Breast epithelium (tissue), 4 donors: ENCODE results near the gene ZNF674. TPM values are rescaled to one million over a fixed set of nuclear protein-coding genes. Genes with fewer than 3 reads are reported as not detected.
A peak's percentile ranks its signal among the peaks of the same experiment; 100 is the strongest.

Source experiments
- DNase-seq, 2 donors: peaks; one replicate each; pipeline ENCODE4 v3.0.0-alpha.2; 2019; ENCODE audit warnings: low spot score in 2 of 2
- H3K27ac ChIP-seq, 2 donors: fragments of 200-600 bp; sonication (generic) in 1 of 2; one replicate each; pipeline ENCODE4 v1.5.1; 2016 to 2019; ENCODE audit warnings: mild to moderate bottlenecking in 1 of 2
- H3K27me3 ChIP-seq, 2 donors: fragments of 200-600 bp; sonication (generic) in 1 of 2; one replicate each; pipeline versions ENCODE4 v1.5.1 to v1.6.0; 2017 to 2019; ENCODE audit warnings: control low read depth in 1 of 2, mild to moderate bottlenecking in 1 of 2
- H3K36me3 ChIP-seq: fragments of 200-600 bp; one replicate; pipeline ENCODE4 v1.5.1; 2019
- H3K4me1 ChIP-seq, 2 donors: fragments of 200-600 bp; sonication (generic); one replicate each; pipeline ENCODE4 v1.5.1; 2016 to 2019; ENCODE audit warnings: control low read depth in 1 of 2
- H3K4me3 ChIP-seq, 3 donors: fragments of 200-600 bp; sonication (generic); 1 replicate in 2 of 3; 2 replicates in 1 of 3; pipeline ENCODE4 v1.5.1; 2016 to 2019; ENCODE audit warnings: mild to moderate bottlenecking in 3 of 3, moderate library complexity in 2 of 3
- H3K9me3 ChIP-seq, 2 donors: fragments of 200-600 bp; sonication (generic) in 1 of 2; one replicate each; pipeline ENCODE4 v1.5.1; 2016 to 2019; ENCODE audit warnings: control low read depth in 1 of 2
- POLR2A ChIP-seq: fragments of 450-650 bp; IDR thresholded peaks from one replicate; pipeline ENCODE4 v1.6.1; 2016; ENCODE audit warnings: antibody characterized with exemption, mild to moderate bottlenecking, moderate library complexity
- POLR2AphosphoS5 ChIP-seq, 3 donors: sonication (generic); formaldehyde crosslinking; IDR thresholded peaks; one replicate each; pipeline ENCODE4 v1.6.1; 2017; ENCODE audit warnings: antibody characterized with exemption in 3 of 3
- intact Hi-C: fragments of 100-400 bp; cut with DNase I; formaldehyde crosslinking; loops from one replicate; pipeline ENCODE4 v1.15.1; 2023; ENCODE audit warnings: low total_unique reads
- total RNA-seq, 3 donors: library from RNA; depleted of rRNA; stranded (reverse); fragments of >200 nt; gene quantifications; one replicate each; pipeline ENCODE4 v1.1.0, GENCODE V29; 2016
- TF ChIP-seq, protein P1 (sequence below), 3 donors: fragments of 450-650 bp; IDR thresholded peaks; one replicate each; pipeline ENCODE4 v1.5.1; 2016 to 2017; ENCODE audit warnings: antibody characterized with exemption in 3 of 3, mild to moderate bottlenecking in 3 of 3, moderate library complexity in 3 of 3

The ZNF674 gene
- 1 to 10 TPM; 2.6 to 7.3 (median 3.8) TPM for total RNA-seq

DNA sequence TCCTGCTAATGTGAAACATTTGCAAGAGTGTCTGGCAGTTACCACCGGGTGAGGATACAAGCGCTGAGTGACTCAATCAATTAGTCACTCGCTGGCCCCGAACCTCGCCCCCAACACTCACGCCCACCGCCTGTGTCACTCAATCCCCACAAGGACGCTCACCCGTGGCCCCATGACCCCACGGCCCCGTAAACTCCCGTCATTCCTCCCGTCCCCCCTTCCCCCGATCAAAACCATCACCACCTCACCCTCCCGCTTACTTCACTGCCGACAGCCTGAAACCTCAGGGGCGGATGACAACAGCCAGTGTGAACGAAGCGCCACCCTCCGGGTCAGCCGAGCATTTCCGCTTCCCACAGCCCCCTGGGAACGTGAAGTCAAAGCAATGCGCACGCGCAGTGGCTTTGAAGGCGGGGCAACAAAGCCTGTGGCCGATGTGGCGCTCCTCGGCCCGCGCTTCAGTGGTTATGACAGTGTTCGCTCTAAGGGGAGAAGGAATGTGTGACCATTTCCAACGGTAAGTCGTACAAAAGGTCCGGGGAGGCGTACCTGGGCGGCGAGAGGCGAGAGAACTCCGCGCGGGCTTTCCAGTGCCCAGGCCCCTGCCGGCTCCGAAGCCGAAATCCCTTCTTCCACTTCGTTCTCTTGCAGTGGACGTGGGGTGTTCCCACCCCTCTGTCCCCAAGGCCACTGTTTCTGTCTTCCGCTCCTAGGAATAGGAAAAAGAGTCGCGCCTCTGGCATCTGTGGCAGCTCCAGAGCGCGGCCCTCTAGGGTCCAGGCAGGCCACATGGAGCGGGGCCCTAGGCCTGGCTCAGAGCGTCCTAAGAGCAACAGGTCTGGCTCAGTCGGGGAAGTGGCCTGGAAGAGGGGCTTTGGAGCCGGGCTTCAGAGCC lies at the start of gene ZNF674:
TSS of gene ZNF674 (minus strand) at position 311 of the 895 bp plus-strand sequence. CDS start 3,334 bp downstream, outside the sequence.
- H3K9me3 ChIP-seq = no peaks in the 10 kb centered on the region
- H3K36me3 ChIP-seq = no peaks in the 10 kb centered on the region
- H3K27me3 ChIP-seq = peaks cover 0 to 13% of the 10 kb centered on the region in 2 donors
- H3K27ac ChIP-seq = peak within 1 kb of the TSS; percentile 83 to 87
- peak; percentile 87 for DNase-seq
- H3K4me1 ChIP-seq = no peaks in the 10 kb centered on the region
- intact Hi-C loops = no loop called here
- peak within 1 kb of the TSS; percentile 66 to 71 (median 69) for H3K4me3 ChIP-seq
- TF ChIP-seq POLR2AphosphoS5 (IDR thresholded peaks at IDR 0.05) = peak in 2 of 3 donors; percentile 60 to 82
- TF ChIP-seq, protein P1, sequence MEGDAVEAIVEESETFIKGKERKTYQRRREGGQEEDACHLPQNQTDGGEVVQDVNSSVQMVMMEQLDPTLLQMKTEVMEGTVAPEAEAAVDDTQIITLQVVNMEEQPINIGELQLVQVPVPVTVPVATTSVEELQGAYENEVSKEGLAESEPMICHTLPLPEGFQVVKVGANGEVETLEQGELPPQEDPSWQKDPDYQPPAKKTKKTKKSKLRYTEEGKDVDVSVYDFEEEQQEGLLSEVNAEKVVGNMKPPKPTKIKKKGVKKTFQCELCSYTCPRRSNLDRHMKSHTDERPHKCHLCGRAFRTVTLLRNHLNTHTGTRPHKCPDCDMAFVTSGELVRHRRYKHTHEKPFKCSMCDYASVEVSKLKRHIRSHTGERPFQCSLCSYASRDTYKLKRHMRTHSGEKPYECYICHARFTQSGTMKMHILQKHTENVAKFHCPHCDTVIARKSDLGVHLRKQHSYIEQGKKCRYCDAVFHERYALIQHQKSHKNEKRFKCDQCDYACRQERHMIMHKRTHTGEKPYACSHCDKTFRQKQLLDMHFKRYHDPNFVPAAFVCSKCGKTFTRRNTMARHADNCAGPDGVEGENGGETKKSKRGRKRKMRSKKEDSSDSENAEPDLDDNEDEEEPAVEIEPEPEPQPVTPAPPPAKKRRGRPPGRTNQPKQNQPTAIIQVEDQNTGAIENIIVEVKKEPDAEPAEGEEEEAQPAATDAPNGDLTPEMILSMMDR (IDR thresholded peaks at IDR 0.05) = peak in 1 of 3 donors; percentile 51
- TF ChIP-seq POLR2A = peak; percentile 48

DNA sequence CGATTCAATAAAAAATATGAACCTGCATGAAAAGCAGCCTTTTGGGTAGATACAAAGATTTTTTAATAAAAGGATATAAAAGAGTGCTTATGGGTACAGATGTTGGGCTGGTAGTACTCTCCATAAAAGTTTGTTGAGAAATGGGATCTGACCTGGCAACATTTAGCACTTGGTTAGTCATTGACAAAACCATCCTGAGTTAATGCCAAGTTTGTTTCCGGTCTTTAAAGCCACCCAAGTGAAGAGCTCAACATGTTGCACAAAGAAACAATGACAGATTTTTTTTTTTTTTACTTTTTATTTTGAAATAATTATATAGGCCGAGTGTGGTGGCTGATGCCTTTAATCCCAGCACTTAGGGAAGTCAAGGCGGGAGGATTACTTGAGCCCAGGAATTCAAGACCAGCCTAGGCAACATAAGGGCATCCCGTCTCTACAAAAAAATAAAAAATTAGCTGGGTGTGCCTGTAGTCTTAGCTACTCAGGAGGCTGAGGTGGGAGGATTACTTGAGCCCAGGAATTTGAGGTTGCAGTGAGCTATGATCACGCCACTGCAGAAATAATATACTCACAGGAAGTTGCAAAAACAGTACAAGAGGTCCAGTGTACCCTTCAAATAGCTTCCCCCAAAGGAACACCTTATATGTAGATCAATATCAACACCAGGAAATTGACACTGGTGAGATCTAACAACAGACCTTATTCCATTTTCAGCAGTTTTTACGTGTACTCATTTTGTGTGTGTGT lies 44.9 kb upstream of the ZNF674 start:
- intact Hi-C loops = no loop called here
- TF ChIP-seq POLR2AphosphoS5 (IDR thresholded peaks at IDR 0.05) (no peak), POLR2A (no peak)
- TF ChIP-seq, protein P1 (IDR thresholded peaks at IDR 0.05) = no peak
- H3K4me3 ChIP-seq = no peak overlapping the region
- peaks cover 0 to 16% of the 10 kb centered on the region in 2 donors for H3K27me3 ChIP-seq
- DNase-seq = no peak
- peaks cover 0 to 5% of the 10 kb centered on the region in 2 donors for H3K4me1 ChIP-seq
- H3K36me3 ChIP-seq = no peaks in the 10 kb centered on the region
- peak overlapping the region in 1 of 2 donors; percentile 9 for H3K27ac ChIP-seq
- H3K9me3 ChIP-seq = no peaks in the 10 kb centered on the region

DNA sequence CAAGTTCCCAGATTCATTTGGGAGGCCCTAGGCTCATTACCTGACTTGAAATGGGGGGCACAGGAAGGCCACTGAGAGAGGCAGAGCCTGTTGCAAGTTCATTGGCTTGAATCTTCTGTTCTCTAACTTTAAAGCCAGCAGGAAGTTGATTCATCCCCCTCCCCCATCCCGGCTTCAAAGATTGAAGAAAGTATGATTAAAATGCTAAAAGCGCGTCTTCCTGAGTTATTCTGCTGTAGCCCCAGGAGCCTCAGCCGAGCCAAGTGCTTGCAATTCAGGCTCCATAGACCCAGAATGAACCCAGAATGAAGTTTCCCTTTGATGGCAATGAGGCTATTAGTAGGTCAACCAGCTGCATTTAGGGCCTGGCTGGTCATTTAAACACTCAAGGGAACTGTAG lies 43.0 kb upstream of the ZNF674 start:
- Histone ChIP-seq H3K9me3 (no peaks in the 10 kb centered on the region), H3K4me1 (peaks cover 0 to 5% of the 10 kb centered on the region in 2 donors), H3K27ac (peak overlapping the region; percentile 31 to 79), H3K4me3 (peak overlapping the region in 1 of 3 donors; percentile 37), H3K36me3 (no peaks in the 10 kb centered on the region), H3K27me3 (peaks cover 0 to 14% of the 10 kb centered on the region in 2 donors)
- TF ChIP-seq, protein P1 (IDR thresholded peaks at IDR 0.05) = no peak
- no peak for TF ChIP-seq POLR2A
- TF ChIP-seq POLR2AphosphoS5 (IDR thresholded peaks at IDR 0.05) = no peak
- peak in 1 of 2 donors; percentile 56 for DNase-seq
- intact Hi-C loops = no loop called here

DNA sequence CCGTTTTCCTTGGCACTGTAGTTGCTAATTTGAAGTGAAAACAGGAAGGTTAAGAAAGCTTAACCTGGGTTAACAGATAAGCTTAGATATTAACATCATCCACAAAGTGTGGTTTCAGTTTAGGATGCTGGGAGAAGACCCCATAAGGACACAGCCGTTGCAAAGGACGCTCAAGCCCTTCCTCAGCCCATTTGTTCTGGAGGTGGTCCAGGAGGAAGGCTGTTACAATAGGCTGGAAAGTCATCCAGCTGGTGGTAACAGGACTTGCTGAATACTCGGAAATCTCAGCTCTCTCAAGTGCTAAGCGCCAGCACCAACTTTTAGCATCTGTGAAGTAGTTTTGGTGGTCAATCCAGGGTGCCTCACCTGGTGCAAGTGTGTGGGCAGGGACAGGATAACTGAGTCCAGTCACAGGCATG lies 42.5 kb upstream of the ZNF674 start:
- no peaks in the 10 kb centered on the region for H3K9me3 ChIP-seq
- TF ChIP-seq POLR2AphosphoS5 (IDR thresholded peaks at IDR 0.05) (no peak), POLR2A (no peak)
- TF ChIP-seq, protein P1 (IDR thresholded peaks at IDR 0.05) = no peak
- no peaks in the 10 kb centered on the region for H3K36me3 ChIP-seq
- intact Hi-C loops = no loop called here
- H3K4me3 ChIP-seq = peak overlapping the region in 1 of 3 donors; percentile 37
- no peak for DNase-seq
- H3K27me3 ChIP-seq = peaks cover 0 to 14% of the 10 kb centered on the region in 2 donors
- peaks cover 0 to 5% of the 10 kb centered on the region in 2 donors for H3K4me1 ChIP-seq
- peak overlapping the region; percentile 31 to 79 for H3K27ac ChIP-seq
